ENCODE data around the gene JPH2. TPM values are rescaled to one million over a fixed set of nuclear protein-coding genes. Genes with fewer than 3 reads are reported as not detected.

The JPH2 gene
- total RNA-seq, 1 experiment from 2014 or later = 0.17 TPM

GRCh38 chr20:44186674-44187053 lies 324 bp downstream of the JPH2 start:
- H3K27me3 ChIP-seq (ENCODE audit: insufficient read depth, low read length) = no peaks in the 10 kb centered on the region
- no peak overlapping the region for H3K27ac ChIP-seq (ENCODE audit: low read depth, low read length)
- intact Hi-C loops (cut with micrococcal nuclease) = no loop called here
- no peaks in the 10 kb centered on the region for H3K79me2 ChIP-seq (ENCODE audit: insufficient read depth, low read length)
- peak overlapping the region; percentile 16 to 30; a peak in 3 of 4 replicates for H3K4me3 ChIP-seq (replicated peaks in 1 of 2; ENCODE audit: low read depth in 1 of 2, low read length in 2 of 2)
- no peaks in the 10 kb centered on the region for H3K9me3 ChIP-seq (ENCODE audit: control insufficient read depth in 1 of 2, insufficient read depth in 1 of 2, low read depth in 1 of 2, low read length in 2 of 2)
- H3K36me3 ChIP-seq (ENCODE audit: control insufficient read depth in 1 of 2, insufficient read depth in 2 of 2, low read length in 2 of 2) = no peaks in the 10 kb centered on the region
- ChIA-PET POLR2A (no interaction called here), RAD21 (ENCODE audit: low non-redundant PET in 1 of 2, low total read pairs in 2 of 2, uncharacterized antibody in 2 of 2, unreplicated experiment in 2 of 2) (no interaction called here), CTCF (interaction anchor here (1.3 kb wide), 1 partner anchor 738 kb away, joined by 3 read pairs; no protein-coding TSS in a partner anchor)
- no peaks in the 10 kb centered on the region for H3K9me2 ChIP-seq (ENCODE audit: insufficient read depth)
- no peak for DNase-seq (ENCODE audit: low read depth, low spot score)
- peak overlapping the region; percentile 71 for H3K4me2 ChIP-seq (ENCODE audit: low read length)
- TF ChIP-seq SIN3A (IDR thresholded peaks at IDR 0.05; ENCODE audit: low read depth) = no peak
- peaks cover 16 to 22% of the 10 kb centered on the region in 2 experiments for H3K4me1 ChIP-seq (ENCODE audit: control insufficient read depth in 1 of 2, insufficient read depth in 2 of 2, low read length in 2 of 2)
- no TSS peak for BruUV-seq (replicated peaks)
- peak overlapping the region; percentile 26; the same call in 1 of the 2 replicates for H3K9ac ChIP-seq (ENCODE audit: low read length)
- 0 out of 2 replicates have a peak, but pooled peaks have one; percentile 7 for ATAC-seq
- H4K20me1 ChIP-seq (ENCODE audit: insufficient read depth) = no peaks in the 10 kb centered on the region
- H2AFZ ChIP-seq (ENCODE audit: low read depth, low read length, poor library complexity, severe bottlenecking) = peak overlapping the region; percentile 18

GRCh38 chr20:44186201-44186600 lies 787 bp downstream of the JPH2 start:
- no peak overlapping the region for H3K27ac ChIP-seq (ENCODE audit: low read depth, low read length)
- CTCF ChIA-PET = no interaction called here
- no peak overlapping the region for H3K4me3 ChIP-seq (replicated peaks in 1 of 2; ENCODE audit: low read depth in 1 of 2, low read length in 2 of 2)
- H4K20me1 ChIP-seq (ENCODE audit: insufficient read depth) = no peaks in the 10 kb centered on the region
- DNase-seq (ENCODE audit: low read depth, low spot score) (no peak), ATAC-seq (no peak)
- intact Hi-C loops (cut with micrococcal nuclease) = no loop called here
- no peak overlapping the region for H2AFZ ChIP-seq (ENCODE audit: low read depth, low read length, poor library complexity, severe bottlenecking)
- peaks cover 16 to 22% of the 10 kb centered on the region in 2 experiments for H3K4me1 ChIP-seq (ENCODE audit: control insufficient read depth in 1 of 2, insufficient read depth in 2 of 2, low read length in 2 of 2)
- no peaks in the 10 kb centered on the region for H3K9me2 ChIP-seq (ENCODE audit: insufficient read depth)
- no TSS peak for BruUV-seq (replicated peaks)
- POLR2A ChIA-PET = no interaction called here
- no peaks in the 10 kb centered on the region for H3K36me3 ChIP-seq (ENCODE audit: control insufficient read depth in 1 of 2, insufficient read depth in 2 of 2, low read length in 2 of 2)
- H3K4me2 ChIP-seq (ENCODE audit: low read length) = no peak overlapping the region
- H3K9me3 ChIP-seq (ENCODE audit: control insufficient read depth in 1 of 2, insufficient read depth in 1 of 2, low read depth in 1 of 2, low read length in 2 of 2) = no peaks in the 10 kb centered on the region
- no peak overlapping the region for H3K9ac ChIP-seq (ENCODE audit: low read length)
- H3K79me2 ChIP-seq (ENCODE audit: insufficient read depth, low read length) = no peaks in the 10 kb centered on the region
- RAD21 ChIA-PET (ENCODE audit: low non-redundant PET in 1 of 2, low total read pairs in 2 of 2, uncharacterized antibody in 2 of 2, unreplicated experiment in 2 of 2) = no interaction called here
- TF ChIP-seq REST (IDR thresholded peaks at IDR 0.05; ENCODE audit: low read depth) (no peak), CBX3 (IDR thresholded peaks at IDR 0.05; ENCODE audit: low read depth) (no peak), ZBTB33 (IDR thresholded peaks at IDR 0.05; ENCODE audit: extremely low read depth, insufficient replicate concordance, low read length) (no peak), CTCF (IDR thresholded peaks at IDR 0.05 in 2 of 3, conservative IDR thresholded peaks at IDR 0.05 in 1 of 3; ENCODE audit: borderline replicate concordance in 1 of 3, insufficient read depth in 1 of 3, low read depth in 2 of 3, low read length in 2 of 3) (no peak), MAX (IDR thresholded peaks at IDR 0.05) (no peak)
- no peaks in the 10 kb centered on the region for H3K27me3 ChIP-seq (ENCODE audit: insufficient read depth, low read length)
